Measurements from ENCODE around the gene CDC42BPA.
"Not testable (repeated sequence)": the region's sequence is repeated elsewhere in the genome, so short reads cannot be mapped to it uniquely, and the experiment has no call there.

DNA sequence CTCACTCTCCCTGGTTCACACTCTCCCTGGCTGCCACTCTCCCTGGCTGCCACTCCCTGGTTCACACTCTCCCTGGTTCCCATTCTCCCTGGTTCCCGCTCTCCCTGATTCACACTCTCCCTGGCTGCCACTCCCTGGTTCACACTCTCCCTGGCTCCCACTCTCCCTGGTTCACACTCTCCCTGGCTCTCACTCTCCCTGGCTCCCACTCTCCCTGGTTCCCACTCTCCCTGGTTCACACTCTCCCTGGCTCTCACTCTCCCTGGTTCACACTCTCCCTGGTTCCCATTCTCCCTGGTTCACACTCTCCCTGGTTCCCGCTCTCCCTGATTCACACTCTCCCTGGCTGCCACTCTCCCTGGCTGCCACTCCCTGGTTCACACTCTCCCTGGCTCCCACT lies 362.4 kb downstream of the CDC42BPA start:
- not testable (repeated sequence) for TF ChIP-seq POLR2A, POLR2AphosphoS5 (IDR thresholded peaks at IDR 0.05)
- TF ChIP-seq, protein P1, sequence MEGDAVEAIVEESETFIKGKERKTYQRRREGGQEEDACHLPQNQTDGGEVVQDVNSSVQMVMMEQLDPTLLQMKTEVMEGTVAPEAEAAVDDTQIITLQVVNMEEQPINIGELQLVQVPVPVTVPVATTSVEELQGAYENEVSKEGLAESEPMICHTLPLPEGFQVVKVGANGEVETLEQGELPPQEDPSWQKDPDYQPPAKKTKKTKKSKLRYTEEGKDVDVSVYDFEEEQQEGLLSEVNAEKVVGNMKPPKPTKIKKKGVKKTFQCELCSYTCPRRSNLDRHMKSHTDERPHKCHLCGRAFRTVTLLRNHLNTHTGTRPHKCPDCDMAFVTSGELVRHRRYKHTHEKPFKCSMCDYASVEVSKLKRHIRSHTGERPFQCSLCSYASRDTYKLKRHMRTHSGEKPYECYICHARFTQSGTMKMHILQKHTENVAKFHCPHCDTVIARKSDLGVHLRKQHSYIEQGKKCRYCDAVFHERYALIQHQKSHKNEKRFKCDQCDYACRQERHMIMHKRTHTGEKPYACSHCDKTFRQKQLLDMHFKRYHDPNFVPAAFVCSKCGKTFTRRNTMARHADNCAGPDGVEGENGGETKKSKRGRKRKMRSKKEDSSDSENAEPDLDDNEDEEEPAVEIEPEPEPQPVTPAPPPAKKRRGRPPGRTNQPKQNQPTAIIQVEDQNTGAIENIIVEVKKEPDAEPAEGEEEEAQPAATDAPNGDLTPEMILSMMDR (IDR thresholded peaks at IDR 0.05) = not testable (repeated sequence)
